Lung (tissue), 12 donors: ENCODE measurements around the gene AP4M1. TPM values are rescaled to one million over a fixed set of nuclear protein-coding genes. Genes with fewer than 3 reads are reported as not detected.

Experiments
- ATAC-seq: fragments of 200-7000 bp; cut with Tn5 transposase; one replicate; pipeline ENCODE4 v1.9.1; 2020; ENCODE audit warnings: moderate number of reproducible peaks; ENCODE audit not compliant: insufficient read depth, low FRiP score
- DNase-seq, 3 donors: peaks; one replicate each; pipeline ENCODE4 v3.0.0-alpha.2; 2013 to 2017
- H3K27ac ChIP-seq, 2 donors: one replicate each; pipeline ENCODE4 v1.5.1; 2013; ENCODE audit warnings: mild to moderate bottlenecking in 2 of 2, moderate library complexity in 2 of 2, control low read depth in 1 of 2, inconsistent platforms in 1 of 2, low read depth in 1 of 2, low read length in 1 of 2
- H3K27me3 ChIP-seq, 3 donors: one replicate each; pipeline ENCODE4 v1.5.1; 2013; ENCODE audit warnings: low read length in 2 of 3; ENCODE audit not compliant: control insufficient read depth in 3 of 3, insufficient read depth in 3 of 3
- H3K36me3 ChIP-seq, 4 donors: one replicate each; pipeline ENCODE4 v1.5.1; 2013; ENCODE audit warnings: low read length in 4 of 4, mild to moderate bottlenecking in 1 of 4, moderate library complexity in 1 of 4; ENCODE audit not compliant: control insufficient read depth in 4 of 4, insufficient read depth in 4 of 4
- H3K4me1 ChIP-seq, 5 donors: one replicate each; pipeline ENCODE4 v1.5.1; 2013; ENCODE audit warnings: low read length in 5 of 5, mild to moderate bottlenecking in 2 of 5, moderate library complexity in 1 of 5; ENCODE audit not compliant: control insufficient read depth in 5 of 5, insufficient read depth in 5 of 5
- H3K4me3 ChIP-seq: one replicate; pipeline ENCODE4 v1.5.1; 2013; ENCODE audit warnings: mild to moderate bottlenecking, control low read depth, moderate library complexity
- H3K9ac ChIP-seq, 2 donors: one replicate each; pipeline ENCODE4 v1.5.1; 2013; ENCODE audit warnings: low read length in 2 of 2, control low read depth in 1 of 2; ENCODE audit not compliant: insufficient read depth in 1 of 2
- H3K9me3 ChIP-seq, 4 donors: one replicate each; pipeline ENCODE4 v1.5.1; 2013; ENCODE audit warnings: low read length in 3 of 4, mild to moderate bottlenecking in 1 of 4, moderate library complexity in 1 of 4; ENCODE audit not compliant: control insufficient read depth in 4 of 4, insufficient read depth in 3 of 4
- WGBS, 2 donors: extraction: QIAGEN DNeasy Blood & Tissue Kit; methylation state at CpG; one replicate each; pipeline ENCODE4 v1.1.7; 2013; 5-methylcytosine and 5-hydroxymethylcytosine counted together
- polyA plus RNA-seq, 2 donors: library from polyadenylated mRNA; stranded (reverse); fragments of 200-250 nt; gene quantifications; one replicate each; pipeline ENCODE4 v1.2.1, GENCODE V29; 2013
- total RNA-seq, 2 donors: library from RNA; depleted of rRNA in 1 of 2; stranded (reverse); fragments of >200 nt in 1 of 2; gene quantifications; one replicate each; pipeline ENCODE4 v1.2.1, GENCODE V29; 2014 to 2021
- TF ChIP-seq, protein P1 (sequence below): IDR thresholded peaks from 2 replicates; pipeline ENCODE4 v1.5.1; 2012; ENCODE audit warnings: mild to moderate bottlenecking; ENCODE audit errors: control extremely low read depth, extremely low read depth
- donor health status: control.
- donor health status: control.
- donor health status: Bipolar disorder and iron deficiency.
- donor health status: healthy.
- donor health status: DM: yes; HTN: yes; CAD: no.

AP4M1 gene
- total and polyA plus RNA-seq, 4 donors, result 14.8 to 24.2 (median 17.1) TPM

DNA sequence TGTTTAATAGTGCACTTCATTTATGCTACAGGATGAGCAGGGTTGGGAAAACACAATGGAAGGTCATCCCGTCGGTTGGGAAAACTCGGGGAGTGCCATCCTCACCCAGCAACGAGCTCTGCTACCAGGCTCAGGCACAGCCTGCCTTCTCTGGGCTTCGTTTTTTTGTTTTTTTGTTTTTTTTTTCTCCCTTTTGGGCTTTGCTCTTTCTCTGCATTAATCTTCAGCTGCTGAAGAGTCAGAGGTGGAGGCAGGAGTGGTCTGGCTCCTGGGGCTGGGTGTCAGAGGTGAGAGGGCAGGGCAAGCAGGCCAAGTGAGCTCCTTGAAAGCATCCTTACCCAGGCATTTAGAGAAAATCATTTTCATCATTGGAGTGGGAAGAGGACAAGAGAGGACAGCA is 31.5 kb upstream of the AP4M1 start:
- ATAC-seq, result no peak
- Histone ChIP-seq H3K27ac (no peak overlapping the region), H3K4me3 (no peak overlapping the region), H3K9ac (no peak overlapping the region), H3K9me3 (peaks cover 11 to 28% (median 25%) of the 10 kb centered on the region in 4 donors), H3K36me3 (peaks cover 44 to 59% (median 55%) of the 10 kb centered on the region in 4 donors), H3K4me1 (peaks cover 4 to 9% (median 8%) of the 10 kb centered on the region in 5 donors), H3K27me3 (no peaks in the 10 kb centered on the region)
- TF ChIP-seq, protein P1, sequence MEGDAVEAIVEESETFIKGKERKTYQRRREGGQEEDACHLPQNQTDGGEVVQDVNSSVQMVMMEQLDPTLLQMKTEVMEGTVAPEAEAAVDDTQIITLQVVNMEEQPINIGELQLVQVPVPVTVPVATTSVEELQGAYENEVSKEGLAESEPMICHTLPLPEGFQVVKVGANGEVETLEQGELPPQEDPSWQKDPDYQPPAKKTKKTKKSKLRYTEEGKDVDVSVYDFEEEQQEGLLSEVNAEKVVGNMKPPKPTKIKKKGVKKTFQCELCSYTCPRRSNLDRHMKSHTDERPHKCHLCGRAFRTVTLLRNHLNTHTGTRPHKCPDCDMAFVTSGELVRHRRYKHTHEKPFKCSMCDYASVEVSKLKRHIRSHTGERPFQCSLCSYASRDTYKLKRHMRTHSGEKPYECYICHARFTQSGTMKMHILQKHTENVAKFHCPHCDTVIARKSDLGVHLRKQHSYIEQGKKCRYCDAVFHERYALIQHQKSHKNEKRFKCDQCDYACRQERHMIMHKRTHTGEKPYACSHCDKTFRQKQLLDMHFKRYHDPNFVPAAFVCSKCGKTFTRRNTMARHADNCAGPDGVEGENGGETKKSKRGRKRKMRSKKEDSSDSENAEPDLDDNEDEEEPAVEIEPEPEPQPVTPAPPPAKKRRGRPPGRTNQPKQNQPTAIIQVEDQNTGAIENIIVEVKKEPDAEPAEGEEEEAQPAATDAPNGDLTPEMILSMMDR, result no peak
- DNase-seq, result no peak
- 96% methylated on average over 5 of the region's 5 CpGs for WGBS, 2 donors

DNA sequence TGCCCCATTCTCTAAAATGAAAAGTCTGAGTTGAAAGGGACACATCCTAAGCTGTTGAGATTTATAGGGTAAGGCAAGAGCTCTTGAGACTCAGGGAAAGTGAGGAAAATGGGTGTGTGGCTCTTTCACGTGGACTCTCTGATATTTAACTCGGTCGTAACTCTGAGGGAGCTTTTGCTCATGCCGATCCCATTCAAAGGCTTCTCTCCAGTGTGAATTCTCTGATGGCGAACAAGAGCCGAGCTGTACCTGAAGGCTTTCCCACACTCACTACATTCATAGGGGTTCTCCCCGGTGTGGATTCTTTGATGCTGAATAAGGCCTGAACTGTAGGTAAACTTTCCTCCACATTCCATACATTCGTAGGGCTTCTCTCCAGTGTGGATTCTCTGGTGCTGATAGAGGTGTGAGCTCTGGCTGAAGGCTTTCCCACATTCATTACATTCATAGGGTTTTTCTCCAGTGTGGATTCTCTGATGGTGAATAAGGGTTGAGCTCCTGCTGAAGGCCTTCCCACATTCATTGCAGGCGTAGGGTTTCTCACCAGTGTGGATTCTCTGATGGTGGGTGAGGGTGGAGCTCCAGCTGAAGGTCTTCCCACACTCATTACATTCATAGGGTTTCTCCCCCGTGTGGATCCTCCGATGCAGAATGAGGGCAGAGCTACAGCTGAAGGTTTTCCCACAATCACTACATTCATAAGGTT is 30.3 kb upstream of the AP4M1 start:
- no peaks in the 10 kb centered on the region for H3K27me3 ChIP-seq
- TF ChIP-seq, protein P1, result no peak
- DNase-seq (no peak), ATAC-seq (no peak)
- H3K4me3 ChIP-seq, result no peak overlapping the region
- H3K27ac ChIP-seq, result no peak overlapping the region
- H3K4me1 ChIP-seq, result peaks cover 0 to under 1% (median 0%) of the 10 kb centered on the region in 5 donors
- peaks cover 11 to 28% (median 25%) of the 10 kb centered on the region in 4 donors for H3K9me3 ChIP-seq
- H3K9ac ChIP-seq, result no peak overlapping the region
- H3K36me3 ChIP-seq, result peaks cover 55 to 71% (median 64%) of the 10 kb centered on the region in 4 donors
- 98% methylated on average over 11 of the region's 11 CpGs for WGBS, 2 donors

DNA sequence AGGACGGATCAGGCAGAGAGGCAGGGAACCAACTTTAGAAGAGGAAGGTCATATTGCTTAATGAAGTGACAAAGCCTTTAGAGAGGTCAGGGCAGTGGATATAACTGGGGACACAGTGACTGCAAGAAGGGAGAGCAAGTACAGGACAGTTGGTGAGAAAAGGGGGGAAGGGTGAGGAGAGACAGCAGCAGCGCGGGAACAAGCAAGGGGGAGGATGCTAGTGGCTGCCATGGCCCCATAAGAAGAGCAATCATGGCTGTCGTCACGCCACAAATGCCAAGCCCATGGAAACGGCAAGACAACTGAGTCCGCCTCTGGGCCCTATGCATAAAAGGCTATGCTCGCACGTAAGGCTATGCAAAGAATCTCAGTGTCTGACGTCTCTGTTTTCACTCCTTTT is 29.0 kb upstream of the AP4M1 start:
- TF ChIP-seq, protein P1, result no peak
- H3K4me1 ChIP-seq, result no peaks in the 10 kb centered on the region
- 98% methylated on average over 10 of the region's 10 CpGs for WGBS, 2 donors
- H3K27me3 ChIP-seq, result no peaks in the 10 kb centered on the region
- ATAC-seq (no peak), DNase-seq (no peak)
- peaks cover 11 to 28% (median 25%) of the 10 kb centered on the region in 4 donors for H3K9me3 ChIP-seq
- no peak overlapping the region for H3K27ac ChIP-seq
- no peak overlapping the region for H3K4me3 ChIP-seq
- no peak overlapping the region for H3K9ac ChIP-seq
- H3K36me3 ChIP-seq, result peaks cover 64 to 81% (median 70%) of the 10 kb centered on the region in 4 donors
